Posterior vena cava (tissue), 2 donors: ENCODE results near the gene ZNRF2. TPM values are rescaled to one million over a fixed set of nuclear protein-coding genes. Genes with fewer than 3 reads are reported as not detected.
"Not testable (repeated sequence)": the region's sequence is repeated elsewhere in the genome, so short reads cannot be mapped to it uniquely, and the experiment has no call there.

ENCODE experiments used
- DNase-seq: peaks from one replicate; pipeline ENCODE4 v3.0.0-alpha.2; 2020; ENCODE audit warnings: low spot score
- intact Hi-C, 2 donors: fragments of 100-400 bp; cut with DNase I; formaldehyde crosslinking; loops; one replicate each; pipeline versions ENCODE4 v1.14.1 to v1.14.2; 2022 to 2023
- total RNA-seq, 2 donors: library from RNA; stranded (reverse); fragmentation: NEBNext Ultra II Directional; extraction: Animal tissue kit (Norgen Biotek cat#: 25700); gene quantifications; one replicate each; pipeline ENCODE4 v1.2.1, GENCODE V29; 2021
- donor health status: DM: yes; HTN: yes; CAD: no.
- donor health status: DM: yes; HTN: yes; CAD: no.

Gene ZNRF2
- total RNA-seq, 2 donors from 2014 or later, result 12.5 to 13.5 TPM

DNA sequence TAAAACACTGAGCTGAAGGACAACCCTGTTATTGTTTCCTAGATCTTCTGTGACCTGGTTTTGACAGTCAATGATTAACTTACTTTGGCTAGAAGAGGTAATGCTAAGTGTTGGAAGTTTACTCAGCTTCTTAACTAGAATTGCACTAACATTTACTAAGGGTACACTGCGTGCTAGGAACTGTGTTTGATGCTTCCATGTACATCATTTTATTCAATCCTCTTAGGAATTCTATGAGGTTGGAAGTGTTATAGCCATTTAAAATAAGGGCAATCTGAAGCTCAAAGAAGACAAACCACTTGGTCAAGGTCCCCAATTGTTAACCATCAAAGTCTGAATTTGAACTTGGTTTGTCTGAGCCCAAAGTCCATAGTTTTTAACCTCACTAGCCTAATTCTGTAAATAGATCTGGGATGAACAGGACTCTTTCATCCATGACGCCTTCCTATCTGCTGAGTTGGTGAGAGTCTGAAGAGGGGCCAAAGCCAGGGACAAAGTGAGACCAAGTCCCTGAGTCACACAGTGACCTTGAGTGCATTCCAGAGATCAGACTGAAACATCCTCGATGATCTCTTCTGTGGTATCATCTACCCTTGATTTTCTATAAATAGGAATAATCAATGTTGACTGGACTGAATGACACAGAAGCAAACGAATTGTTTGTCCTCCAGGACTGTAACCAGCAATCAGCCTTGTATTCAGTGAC is 29.2 kb upstream of the ZNRF2 start:
- DNase-seq, result no peak
- intact Hi-C loops, result no loop called here

DNA sequence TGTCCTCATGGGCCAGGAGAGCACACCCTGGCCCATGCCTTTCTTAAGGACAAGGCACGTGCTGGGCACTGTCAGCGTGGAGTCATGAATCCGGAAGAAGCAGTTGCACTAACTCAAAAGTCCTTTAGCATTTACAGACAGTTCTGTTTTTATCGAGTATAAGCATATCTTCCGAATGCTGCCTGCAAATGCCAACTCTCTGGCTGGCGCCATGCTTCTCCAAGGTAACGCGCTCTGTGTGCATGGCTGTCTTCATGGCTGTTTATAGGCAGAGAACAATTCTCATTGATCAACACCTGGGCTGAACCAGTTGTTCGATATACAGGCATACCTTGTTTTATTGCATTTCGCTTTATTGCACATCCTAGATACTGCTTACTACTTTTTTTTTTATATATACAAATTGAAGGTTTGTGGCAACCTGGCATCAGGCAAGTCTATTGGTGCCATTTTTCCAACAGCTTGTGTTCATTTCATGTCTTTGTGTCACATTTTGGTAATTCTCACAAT is 28.0 kb upstream of the ZNRF2 start:
- intact Hi-C loops, result no loop called here
- DNase-seq, result no peak

DNA sequence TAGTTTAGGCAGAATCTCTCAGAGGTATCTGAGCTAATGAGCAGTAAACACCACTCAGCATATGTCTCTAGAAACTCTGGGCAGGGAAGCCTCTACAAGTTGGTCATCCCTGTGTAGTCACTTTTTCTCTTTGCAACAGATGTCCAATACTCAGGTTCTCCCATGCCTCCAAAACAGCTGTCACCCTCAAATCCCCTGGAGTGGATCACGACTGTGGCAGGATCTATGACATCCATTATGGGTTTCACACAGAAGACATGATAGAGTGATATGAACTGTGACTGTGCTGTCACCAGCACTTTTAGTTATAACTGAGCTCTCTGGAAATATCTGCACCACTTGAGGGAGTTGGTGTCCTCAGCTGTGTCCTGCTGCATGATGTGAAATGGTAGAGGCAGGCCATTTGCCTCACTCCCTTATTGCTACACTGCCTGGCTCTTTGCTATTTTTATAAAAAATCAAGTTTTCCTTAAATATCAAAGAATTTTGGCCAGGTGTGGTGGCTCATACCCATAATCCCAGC is 24.1 kb upstream of the ZNRF2 start:
- intact Hi-C loops, result no loop called here
- DNase-seq, result no peak

DNA sequence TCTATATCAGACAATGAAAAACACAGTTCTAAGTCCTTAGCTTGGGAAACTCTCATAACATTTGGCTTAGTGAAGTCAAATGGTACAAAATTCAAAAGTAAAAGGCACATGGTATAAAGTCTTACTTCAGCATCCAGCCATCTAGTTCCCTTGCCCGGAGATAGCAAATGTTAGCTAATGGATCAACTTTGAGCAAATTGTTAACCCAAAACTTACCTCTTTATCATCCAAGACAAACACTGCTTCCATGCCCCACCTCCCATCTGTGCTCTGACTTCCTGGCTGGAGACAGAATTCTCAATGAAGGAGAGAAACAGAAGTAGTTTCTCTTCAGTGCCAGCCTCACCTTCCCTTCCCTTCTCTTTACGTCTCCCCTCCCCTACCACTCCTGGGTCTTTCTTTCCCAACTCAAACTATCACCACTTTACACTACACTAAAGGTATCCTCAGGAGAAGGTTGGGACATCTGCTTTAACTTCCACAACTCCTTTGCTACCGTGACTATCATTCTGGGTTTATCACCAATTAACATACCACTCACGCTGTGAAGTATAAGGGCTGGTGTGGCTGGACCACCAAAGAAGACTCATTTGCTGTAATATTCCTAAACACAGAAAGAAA is 21.2 kb upstream of the ZNRF2 start:
- no peak for DNase-seq
- intact Hi-C loops, result no loop called here

DNA sequence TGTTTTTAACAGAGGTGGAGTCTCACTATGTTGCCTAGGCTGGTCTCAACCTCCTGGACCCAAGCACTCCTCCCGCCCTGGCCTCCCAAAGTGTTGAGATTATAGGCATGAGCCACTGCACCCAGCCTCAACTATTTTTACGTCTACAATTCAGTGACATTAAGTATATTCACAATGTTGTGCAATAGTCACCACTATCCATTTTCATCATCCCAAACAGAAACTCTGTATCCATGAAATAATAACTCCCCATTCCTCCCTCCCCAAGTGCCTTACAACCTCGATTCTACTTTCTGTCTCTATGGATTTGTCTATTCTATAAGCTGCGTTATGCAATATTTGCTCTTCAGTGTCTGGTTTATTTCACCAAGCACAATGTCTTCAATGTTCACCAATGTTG is 20.3 kb upstream of the ZNRF2 start:
- no peak for DNase-seq
- intact Hi-C loops, result no loop called here

DNA sequence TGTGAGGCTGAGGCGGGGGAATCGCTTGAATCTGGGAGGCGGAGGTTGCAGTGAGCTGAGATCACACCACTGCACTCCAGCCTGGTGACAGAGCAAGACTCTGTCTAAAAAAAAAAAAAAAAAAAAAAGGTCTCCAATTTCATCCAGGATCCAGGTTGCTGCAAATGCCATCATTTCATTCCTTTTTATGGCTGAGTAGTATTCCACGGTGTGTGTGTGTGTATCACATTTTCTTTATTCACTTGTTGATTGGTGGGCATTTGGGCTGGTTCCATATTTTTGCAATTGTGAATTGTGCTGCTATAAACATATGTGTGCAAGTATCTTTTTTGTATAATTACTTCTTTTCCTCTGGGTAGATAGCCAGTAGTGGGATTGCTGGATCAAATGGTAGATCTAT is 19.2 kb upstream of the ZNRF2 start:
- intact Hi-C loops, DNase-seq: not testable (repeated sequence)

DNA sequence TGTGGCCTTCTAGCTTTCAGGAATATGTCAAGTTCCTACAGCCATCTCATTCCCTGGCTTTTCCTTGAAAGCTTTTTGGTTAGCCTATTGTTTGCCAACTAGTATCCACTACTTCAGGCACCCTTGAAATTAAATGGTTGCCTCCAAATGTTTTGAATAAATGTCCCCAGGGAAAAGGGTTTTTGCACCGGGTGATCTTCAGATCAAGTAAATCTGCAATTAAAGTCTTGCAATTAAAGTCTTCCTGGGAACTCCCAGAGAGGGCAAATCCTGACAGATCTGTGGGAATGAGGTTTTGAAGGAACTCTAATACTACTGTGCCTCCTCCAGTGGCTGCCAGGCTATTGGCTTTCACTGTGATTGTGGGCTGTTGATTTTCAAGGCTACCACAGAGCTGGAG is 17.7 kb upstream of the ZNRF2 start:
- no peak for DNase-seq
- intact Hi-C loops, result no loop called here

DNA sequence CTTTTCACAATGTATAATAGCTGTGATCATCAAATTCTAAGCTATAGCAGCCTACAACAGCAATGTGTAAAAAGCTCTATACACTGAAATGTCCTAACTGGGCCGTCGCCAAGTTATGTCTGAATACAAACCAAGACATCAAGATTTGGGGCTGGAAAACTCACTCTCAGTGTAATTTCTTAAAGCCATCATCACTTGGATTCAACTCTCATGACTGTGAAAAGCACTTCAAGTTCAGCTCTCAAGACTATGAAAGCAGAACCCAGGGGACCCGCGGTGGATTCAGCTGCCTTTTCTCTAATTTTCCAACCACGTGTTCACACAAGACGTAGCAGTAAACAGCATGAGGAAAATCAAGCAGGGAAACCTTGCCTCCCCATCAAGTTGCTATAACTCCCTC is 15.8 kb upstream of the ZNRF2 start:
- intact Hi-C loops, result no loop called here
- DNase-seq, result no peak

DNA sequence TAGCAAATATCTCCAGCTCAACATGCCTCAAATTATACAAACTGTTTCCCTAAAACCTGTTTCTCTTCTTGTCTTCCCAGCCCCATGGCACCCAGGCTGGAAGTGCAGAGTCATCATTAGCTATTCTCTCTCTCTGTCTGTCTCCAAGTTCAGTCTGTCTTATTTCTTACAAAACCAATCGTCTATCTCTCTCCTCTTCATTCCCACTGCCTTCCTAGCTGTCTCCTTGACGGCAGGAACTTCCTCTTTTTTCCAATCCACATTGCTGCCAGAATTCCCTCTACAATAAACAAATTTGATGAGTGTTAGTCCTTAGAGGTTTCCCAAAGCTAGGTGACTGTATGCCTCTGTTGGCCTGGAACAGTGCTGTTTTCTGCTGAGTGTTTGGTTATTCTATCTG is 14.9 kb upstream of the ZNRF2 start:
- intact Hi-C loops, result no loop called here
- DNase-seq, result no peak

DNA sequence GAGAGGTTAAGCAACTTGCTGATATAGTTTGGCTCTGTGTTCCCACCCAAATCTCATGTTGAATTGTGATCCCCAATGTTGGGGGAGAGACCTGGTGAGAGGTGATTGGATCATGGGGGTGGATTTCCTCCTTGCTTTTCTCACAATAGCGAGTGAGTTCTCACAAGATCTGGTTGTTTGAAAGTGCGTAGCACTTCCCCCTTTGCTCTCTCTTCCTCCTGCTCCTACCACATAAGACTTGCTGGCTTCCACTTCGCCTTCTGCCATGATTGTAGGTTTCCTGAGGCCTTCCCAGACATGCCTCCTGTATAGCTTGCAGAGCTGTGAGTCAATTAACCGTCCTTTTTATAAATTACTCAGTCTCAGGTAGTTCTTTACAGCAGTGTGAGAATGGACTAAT is 13.5 kb upstream of the ZNRF2 start:
- no peak for DNase-seq
- intact Hi-C loops, result no loop called here

DNA sequence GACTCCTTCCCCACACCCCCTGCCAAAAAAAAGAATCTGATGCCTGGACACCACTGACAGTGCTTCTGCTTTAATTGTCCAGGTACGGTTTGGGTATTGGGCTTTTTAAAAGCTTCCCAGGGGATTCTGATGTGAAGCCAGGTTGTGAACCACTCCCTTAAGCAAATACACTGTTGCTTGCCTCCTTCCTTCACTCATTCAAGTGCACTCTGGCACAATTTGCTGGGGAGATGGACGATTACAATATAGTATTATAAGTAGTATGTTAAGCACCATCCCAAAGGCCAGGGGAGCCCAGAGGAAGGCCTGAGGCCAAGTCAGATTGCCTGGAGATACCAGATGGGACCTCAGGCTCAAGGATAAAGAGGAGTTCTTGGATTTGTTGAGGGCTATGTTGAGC is 12.3 kb upstream of the ZNRF2 start:
- no peak for DNase-seq
- intact Hi-C loops, result no loop called here

DNA sequence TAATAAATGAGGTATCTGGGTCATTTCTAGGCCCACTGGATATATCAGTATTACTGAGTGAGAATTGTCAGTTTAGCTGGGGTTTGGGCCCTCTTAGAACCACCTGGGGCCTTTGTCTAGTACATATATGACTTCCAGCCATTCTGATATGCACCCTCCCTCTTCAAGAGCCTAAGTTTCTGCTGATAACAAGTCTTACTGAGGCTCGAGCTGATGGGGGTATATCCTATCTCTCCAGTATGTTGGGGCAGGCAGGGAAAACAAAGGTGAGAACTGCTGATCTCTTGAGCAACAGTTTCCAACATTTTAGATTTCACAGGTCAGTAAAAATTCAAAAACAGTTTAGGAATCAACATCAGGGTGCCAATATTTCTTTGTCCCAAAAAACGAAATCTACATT is 10.8 kb upstream of the ZNRF2 start:
- intact Hi-C loops, result no loop called here
- no peak for DNase-seq

DNA sequence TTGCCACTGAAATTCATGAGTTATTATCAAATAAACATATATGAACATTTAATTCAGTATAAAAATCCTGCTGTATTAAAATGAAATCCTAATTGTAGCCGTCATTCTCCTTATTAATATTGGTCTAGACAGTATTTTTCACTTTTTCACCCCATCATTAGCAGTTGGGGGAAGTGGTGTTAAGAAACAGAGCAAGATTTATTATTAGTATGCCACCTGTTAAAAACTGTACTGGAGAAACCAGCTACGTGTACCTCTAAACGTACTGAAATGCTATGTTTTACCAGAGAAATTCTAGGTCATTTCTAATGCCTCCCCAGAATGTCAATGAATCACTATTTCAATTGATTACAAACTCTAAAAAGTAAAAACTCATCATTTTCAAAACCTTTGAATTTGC is 9.8 kb upstream of the ZNRF2 start:
- intact Hi-C loops, result no loop called here
- DNase-seq, result no peak

DNA sequence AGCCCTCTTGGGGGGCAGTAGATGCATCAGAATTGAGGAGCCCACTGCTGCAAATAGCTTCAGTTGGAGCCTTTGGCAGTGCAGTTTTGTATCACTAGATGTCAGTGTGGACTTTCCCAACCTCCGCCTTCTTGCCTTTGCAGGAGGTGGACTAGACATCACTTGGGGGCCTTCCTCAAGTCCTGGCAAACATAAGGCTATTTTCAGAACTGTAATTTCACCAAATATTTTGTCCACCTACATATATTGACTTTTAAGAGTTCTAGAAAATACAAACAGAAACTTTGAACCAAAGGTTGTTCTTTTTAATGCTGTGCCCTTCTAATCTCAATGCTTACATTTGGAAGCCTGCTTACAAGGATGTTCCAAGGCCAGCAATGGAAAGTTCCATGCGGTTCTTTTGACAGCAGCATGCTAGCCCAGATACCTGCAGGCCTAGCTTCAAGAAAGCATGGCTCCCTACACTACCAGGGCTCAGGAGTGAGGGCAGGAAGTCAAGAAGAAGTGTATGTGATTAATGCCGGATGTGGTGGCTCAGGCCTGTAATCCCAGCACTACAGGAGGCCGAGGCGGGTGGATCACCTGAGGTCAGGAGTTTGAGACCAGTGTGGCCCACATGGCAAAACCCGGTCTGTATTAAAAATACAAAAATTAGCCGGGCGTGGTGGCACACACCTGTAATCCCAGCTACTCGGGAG is 8.0 kb upstream of the ZNRF2 start:
- intact Hi-C loops, result no loop called here

DNA sequence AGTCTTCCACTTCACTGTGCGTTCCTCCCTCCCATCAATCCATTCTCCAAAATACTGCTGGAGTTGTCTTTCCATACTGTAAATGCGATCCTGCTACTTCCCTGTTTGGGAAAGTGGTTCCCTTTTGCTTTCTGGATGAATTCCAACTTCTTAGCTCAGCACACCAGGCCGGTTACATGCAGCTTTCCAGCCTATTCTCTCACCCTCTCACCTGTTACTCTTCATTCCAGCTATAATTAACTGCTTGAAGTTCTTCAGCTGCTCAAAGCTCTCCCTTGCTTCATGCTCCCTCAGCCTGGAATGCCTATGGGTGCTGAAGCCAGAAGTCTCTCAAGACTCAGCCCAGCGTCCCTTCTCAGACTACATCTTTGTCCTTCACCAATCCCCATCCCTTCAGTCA is 6.0 kb upstream of the ZNRF2 start:
- intact Hi-C loops, result no loop called here

More for the DNA sequence above, 8.0 kb upstream of the ZNRF2 start:
- no peak for DNase-seq

DNA sequence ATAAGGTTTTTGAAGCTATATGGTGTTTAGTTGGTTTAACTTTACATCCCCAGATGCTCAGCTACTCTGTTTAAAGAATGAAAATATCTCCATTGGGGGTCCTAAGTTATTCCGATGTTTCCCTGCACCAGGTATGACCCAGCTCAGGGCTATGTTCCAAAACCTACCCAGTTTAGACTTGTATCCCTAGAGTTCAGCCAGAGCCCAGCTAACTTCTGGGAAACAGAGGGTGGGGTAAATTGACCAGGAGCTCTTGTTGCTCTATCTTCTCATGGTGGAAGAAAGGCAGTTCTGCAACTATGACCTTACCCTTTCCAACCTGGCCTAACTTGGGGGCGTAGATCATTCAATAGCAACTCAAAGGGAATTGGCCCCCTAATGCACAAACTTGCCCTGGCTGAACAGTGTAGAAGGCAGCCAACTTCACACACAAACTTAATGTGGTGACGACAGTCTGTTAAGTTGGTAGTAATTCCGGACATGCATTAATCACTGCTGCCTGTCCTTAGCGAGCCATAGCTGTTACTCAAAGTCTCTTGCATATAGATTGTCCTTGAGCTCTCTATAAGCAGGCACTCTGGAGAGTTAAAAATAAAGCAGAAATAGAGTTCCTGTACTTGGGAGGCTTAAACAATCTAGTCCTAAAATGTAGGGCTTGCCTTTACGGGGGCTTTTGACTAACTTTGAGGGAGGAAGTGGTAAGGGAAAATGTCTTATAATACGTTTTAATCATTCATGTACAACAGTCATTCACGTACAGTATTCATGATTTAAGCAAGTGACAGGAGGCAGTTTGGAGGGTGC is 5.3 kb upstream of the ZNRF2 start:
- intact Hi-C loops, result no loop called here
- no peak for DNase-seq

More for the DNA sequence above, 6.0 kb upstream of the ZNRF2 start:
- no peak for DNase-seq

DNA sequence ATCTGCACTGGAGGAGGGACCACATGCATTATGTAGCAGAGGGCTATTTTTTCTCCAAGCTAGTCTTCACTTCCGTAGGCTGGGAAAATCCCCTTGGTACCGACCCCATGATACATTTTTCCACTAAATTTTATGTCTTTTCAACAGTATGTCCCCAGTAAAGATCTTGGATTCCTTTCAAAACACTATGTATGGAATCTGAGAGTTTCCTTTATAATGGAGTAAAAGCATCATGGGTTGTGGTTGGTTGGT is 4.8 kb upstream of the ZNRF2 start:
- intact Hi-C loops, result no loop called here
- no peak for DNase-seq

DNA sequence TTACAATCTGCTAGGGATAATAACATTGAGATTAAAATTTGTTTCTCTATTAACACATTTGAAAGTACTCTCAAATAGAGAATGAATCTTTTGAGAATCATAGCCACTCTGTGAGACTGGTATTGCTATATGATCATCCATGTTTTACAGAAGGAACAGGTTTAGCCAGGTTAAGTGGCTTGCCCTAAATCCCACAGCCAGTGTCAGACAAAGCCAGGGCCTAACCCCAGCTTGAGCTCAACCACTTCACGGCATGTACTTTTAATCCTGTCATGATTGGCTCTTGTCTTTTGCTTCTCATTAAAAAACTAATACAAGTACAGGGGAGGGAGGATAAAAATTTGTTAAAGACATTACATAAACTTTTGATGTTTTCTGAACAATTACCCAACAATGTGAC is 3.8 kb upstream of the ZNRF2 start:
- intact Hi-C loops, result loop anchor here (2.0 to 5.0 kb wide), 2 partner anchors 113 to 186 kb away; no protein-coding TSS in a partner anchor

DNA sequence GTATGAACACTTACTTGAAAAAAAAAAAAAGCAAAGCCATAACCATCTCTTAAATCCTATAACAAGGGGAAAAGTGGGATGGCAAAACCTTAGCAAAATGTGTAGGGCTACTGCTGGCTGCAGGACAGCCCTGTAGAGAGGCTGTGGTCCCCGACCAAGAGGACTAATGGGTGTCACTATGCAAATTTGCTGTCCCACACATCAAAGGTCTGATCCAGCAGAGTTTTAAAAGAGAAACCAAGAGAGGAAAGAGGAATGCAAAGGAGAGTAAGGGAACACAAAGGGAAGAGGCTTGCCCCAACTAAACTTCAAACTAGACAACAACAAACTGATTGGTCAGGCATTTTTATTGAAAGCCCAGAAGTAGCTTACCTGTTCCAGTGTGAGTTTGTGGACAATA is 3.1 kb upstream of the ZNRF2 start:
- DNase-seq, result no peak
- intact Hi-C loops, result loop anchor here (2.0 to 5.0 kb wide), 2 partner anchors 114 to 186 kb away; no protein-coding TSS in a partner anchor

More for the DNA sequence above, 3.8 kb upstream of the ZNRF2 start:
- DNase-seq, result no peak

DNA sequence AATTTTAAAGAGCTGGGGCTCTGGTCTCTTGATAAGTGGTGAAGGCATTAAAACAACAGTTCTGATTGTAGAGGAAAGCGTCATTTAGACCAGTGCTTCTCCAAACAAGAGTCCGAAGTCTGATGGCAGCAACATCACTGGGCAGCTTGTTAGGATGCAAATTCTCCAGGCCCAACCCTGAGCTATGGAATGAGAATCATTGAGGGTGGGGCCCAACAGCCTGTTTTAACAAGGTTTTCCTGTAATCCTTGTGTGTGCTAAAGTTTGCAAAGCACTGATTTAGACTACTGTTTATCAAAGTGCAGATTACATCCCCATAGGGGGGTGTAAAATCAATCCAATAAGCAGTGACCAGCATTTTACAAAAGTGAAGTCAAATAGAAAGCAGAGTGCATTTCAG is 2.6 kb upstream of the ZNRF2 start:
- intact Hi-C loops, result loop anchor here (2.0 to 5.0 kb wide), 2 partner anchors 114 to 185 kb away; no protein-coding TSS in a partner anchor
- DNase-seq, result no peak
